Mesenchymal stem cell (in vitro differentiated cells and primary cell): ENCODE results near the gene ATP2C1.

Source experiments
- DNase-seq: peaks from one replicate; pipeline ENCODE4 v3.0.0-alpha.2; 2013
- H2AFZ ChIP-seq: one replicate; pipeline ENCODE4 v1.6.1; 2013; ENCODE audit warnings: low read depth, mild to moderate bottlenecking, control low read depth, inconsistent platforms, low read length, moderate library complexity
- H2AK5ac ChIP-seq: 2 replicates; pipeline ENCODE4 v1.6.1; 2013; ENCODE audit warnings: low read length, moderate library complexity, mild to moderate bottlenecking, inconsistent platforms; ENCODE audit not compliant: severe bottlenecking
- H2BK120ac ChIP-seq: one replicate; pipeline ENCODE4 v1.6.1; 2013; ENCODE audit warnings: low read depth, mild to moderate bottlenecking, inconsistent platforms, low read length, moderate library complexity
- H2BK12ac ChIP-seq, 2 experiments: one replicate each; pipeline ENCODE4 v1.6.1; 2013; ENCODE audit warnings: inconsistent platforms in 2 of 2, low read length in 2 of 2, mild to moderate bottlenecking in 2 of 2, moderate library complexity in 2 of 2, control low read depth in 1 of 2
- H2BK15ac ChIP-seq: one replicate; pipeline ENCODE4 v1.6.1; 2013; ENCODE audit warnings: mild to moderate bottlenecking, low read depth, inconsistent platforms; ENCODE audit not compliant: poor library complexity, severe bottlenecking
- H2BK5ac ChIP-seq: 2 replicates; pipeline ENCODE4 v1.6.1; 2013; ENCODE audit warnings: low read depth, mild to moderate bottlenecking, low read length, control low read depth, inconsistent platforms; ENCODE audit not compliant: poor library complexity, severe bottlenecking
- H3K14ac ChIP-seq, 2 experiments: one replicate each; pipeline ENCODE4 v1.6.1; 2013; ENCODE audit warnings: inconsistent platforms in 2 of 2, low read length in 2 of 2, control low read depth in 1 of 2, mild to moderate bottlenecking in 1 of 2, moderate library complexity in 1 of 2
- H3K18ac ChIP-seq, 2 experiments: one replicate each; pipeline ENCODE4 v1.6.1; 2013; ENCODE audit warnings: inconsistent platforms in 2 of 2, low read length in 2 of 2, control low read depth in 1 of 2, low read depth in 1 of 2, mild to moderate bottlenecking in 1 of 2
- H3K23ac ChIP-seq, 2 experiments: one replicate each; pipeline ENCODE4 v1.6.1; 2013; ENCODE audit warnings: inconsistent platforms in 2 of 2, low read length in 2 of 2, mild to moderate bottlenecking in 2 of 2, moderate library complexity in 2 of 2, control low read depth in 1 of 2
- H3K27ac ChIP-seq: 2 replicates; pipeline ENCODE4 v1.5.1; 2013; ENCODE audit warnings: mild to moderate bottlenecking, moderate library complexity, low read length, control low read depth, inconsistent platforms; ENCODE audit not compliant: poor library complexity, severe bottlenecking
- H3K27me3 ChIP-seq, 2 experiments: 2 replicates each; pipeline versions ENCODE4 v1.6.1 to v1.7.0; 2013; ENCODE audit warnings: low read length in 2 of 2, mild to moderate bottlenecking in 2 of 2, moderate library complexity in 2 of 2, control low read depth in 1 of 2, inconsistent platforms in 1 of 2; ENCODE audit not compliant: control insufficient read depth in 1 of 2, insufficient read depth in 1 of 2
- H3K36me3 ChIP-seq, 2 experiments: 2 replicates each; pipeline versions ENCODE4 v1.6.1 to v1.7.0; 2013; ENCODE audit warnings: low read length in 2 of 2, control low read depth in 1 of 2, inconsistent platforms in 1 of 2, low read depth in 1 of 2, mild to moderate bottlenecking in 1 of 2; ENCODE audit not compliant: insufficient read depth in 2 of 2, control insufficient read depth in 1 of 2
- H3K4ac ChIP-seq, 2 experiments: one replicate each; pipeline ENCODE4 v1.6.1; 2013; ENCODE audit warnings: inconsistent platforms in 2 of 2, low read length in 2 of 2, mild to moderate bottlenecking in 2 of 2, moderate library complexity in 2 of 2, control low read depth in 1 of 2, low read depth in 1 of 2
- H3K4me1 ChIP-seq: 2 replicates; pipeline ENCODE4 v1.6.1; 2013; ENCODE audit warnings: low read depth, low read length, control low read depth; ENCODE audit not compliant: control insufficient read depth, insufficient read depth
- H3K4me2 ChIP-seq: 2 replicates; pipeline ENCODE4 v1.6.1; 2013; ENCODE audit warnings: low read length, mild to moderate bottlenecking, inconsistent platforms; ENCODE audit not compliant: poor library complexity, severe bottlenecking
- H3K4me3 ChIP-seq, 2 experiments: 2 replicates each; pipeline versions ENCODE4 v1.5.1 to v1.7.0; 2013; ENCODE audit warnings: low read length in 2 of 2, mild to moderate bottlenecking in 2 of 2, control low read depth in 1 of 2, low read depth in 1 of 2; ENCODE audit not compliant: insufficient read depth in 1 of 2
- H3K79me1 ChIP-seq: replicated peaks from 2 replicates; pipeline ENCODE4 v1.6.1; 2013; ENCODE audit warnings: mild to moderate bottlenecking, control low read depth, low read length, inconsistent platforms; ENCODE audit not compliant: poor library complexity, severe bottlenecking
- H3K9ac ChIP-seq: 2 replicates; pipeline ENCODE4 v1.7.0; 2013; ENCODE audit warnings: mild to moderate bottlenecking, low read length, moderate library complexity
- H3K9me3 ChIP-seq: 2 replicates; pipeline ENCODE4 v1.7.0; 2013; ENCODE audit warnings: mild to moderate bottlenecking, low read length; ENCODE audit not compliant: control insufficient read depth
- H4K8ac ChIP-seq: one replicate; pipeline ENCODE4 v1.6.1; 2013; ENCODE audit warnings: inconsistent platforms, mild to moderate bottlenecking, low read length, moderate library complexity
- H4K91ac ChIP-seq: one replicate; pipeline ENCODE4 v1.6.1; 2013; ENCODE audit warnings: mild to moderate bottlenecking, low read length, inconsistent platforms
- WGBS: methylation state at CpG from one replicate; pipeline ENCODE4 v1.1.7; 2013; ENCODE audit warnings: mixed read lengths; 5-methylcytosine and 5-hydroxymethylcytosine counted together

ATP2C1 gene

GRCh38 chr3:130894986-130895280 lies 1.0 kb downstream of the ATP2C1 start:
- Histone ChIP-seq H3K9ac (peak overlapping the region; percentile 98), H2AFZ (no peak overlapping the region), H3K23ac (no peak overlapping the region), H2BK5ac (no peak overlapping the region), H3K36me3 (no peaks in the 10 kb centered on the region), H4K8ac (no peak overlapping the region), H2BK120ac (no peak overlapping the region), H3K4me3 (peak overlapping the region in 1 of 2 experiments; percentile 89), H2BK12ac (no peak overlapping the region), H4K91ac (no peak overlapping the region), H3K18ac (no peak overlapping the region), H3K14ac (no peak overlapping the region), H3K9me3 (no peaks in the 10 kb centered on the region), H2BK15ac (no peak overlapping the region), H3K4me2 (peak overlapping the region; percentile 71), H3K4ac (no peak overlapping the region), H3K27me3 (no peaks in the 10 kb centered on the region), H3K79me1 (peaks cover 1% of the 10 kb centered on the region), H3K4me1 (no peaks in the 10 kb centered on the region), H3K27ac (no peak overlapping the region), H2AK5ac (no peak overlapping the region)
- 0% methylated on average over 2 of the region's 4 CpGs for WGBS
- DNase-seq = no peak

- Histone ChIP-seq H3K23ac (no peak overlapping the region), H3K4me2 (peak overlapping the region; percentile 71), H3K9ac (peak overlapping the region; percentile 98), H3K9me3 (no peaks in the 10 kb centered on the region), H3K4ac (no peak overlapping the region), H4K91ac (no peak overlapping the region), H3K27me3 (no peaks in the 10 kb centered on the region), H4K8ac (no peak overlapping the region), H2AFZ (no peak overlapping the region), H3K18ac (no peak overlapping the region), H3K4me3 (peak overlapping the region in 1 of 2 experiments; percentile 89), H2BK120ac (no peak overlapping the region), H3K79me1 (peaks cover 1% of the 10 kb centered on the region), H2AK5ac (no peak overlapping the region), H3K4me1 (no peaks in the 10 kb centered on the region), H2BK12ac (no peak overlapping the region), H3K27ac (no peak overlapping the region), H2BK5ac (no peak overlapping the region), H3K36me3 (no peaks in the 10 kb centered on the region), H3K14ac (no peak overlapping the region), H2BK15ac (no peak overlapping the region)
- WGBS = 70% methylated on average over 2 of the region's 5 CpGs
- DNase-seq = no peak
Observed at GRCh38 chr3:130895690-130896488, 2.0 kb downstream of the ATP2C1 start.

DNA sequence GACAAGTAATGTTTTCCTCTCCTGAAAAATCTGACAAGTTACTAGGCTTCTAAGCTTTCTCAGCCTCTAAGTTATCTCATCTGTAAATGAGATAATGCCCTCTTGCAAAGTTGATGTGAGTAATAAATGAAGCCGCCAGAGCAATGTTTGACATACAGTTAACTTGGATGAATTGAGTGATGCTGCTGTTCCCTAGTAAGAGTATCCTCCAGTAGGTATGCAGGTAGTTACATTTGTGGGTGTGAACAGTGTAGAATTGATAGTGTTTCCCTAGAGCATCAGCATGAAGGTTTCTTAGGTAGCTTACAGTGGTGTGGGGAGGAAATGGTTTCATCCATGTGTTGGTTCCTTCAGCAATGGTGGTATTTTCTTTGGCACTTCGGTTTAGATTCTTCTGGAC lies 3.4 kb downstream of the ATP2C1 start:
- no peak for DNase-seq
- Histone ChIP-seq H2AK5ac (no peak overlapping the region), H2BK15ac (no peak overlapping the region), H3K4me2 (no peak overlapping the region), H3K4ac (peak overlapping the region in 1 of 2 experiments; percentile 67), H2BK5ac (no peak overlapping the region), H3K9ac (no peak overlapping the region), H3K9me3 (no peaks in the 10 kb centered on the region), H3K4me1 (no peaks in the 10 kb centered on the region), H3K14ac (no peak overlapping the region), H3K79me1 (peaks cover 3% of the 10 kb centered on the region), H4K8ac (no peak overlapping the region), H3K27ac (no peak overlapping the region), H3K27me3 (no peaks in the 10 kb centered on the region), H3K23ac (no peak overlapping the region), H2BK12ac (no peak overlapping the region), H2AFZ (no peak overlapping the region), H3K4me3 (no peak overlapping the region), H3K18ac (no peak overlapping the region), H2BK120ac (no peak overlapping the region), H4K91ac (no peak overlapping the region), H3K36me3 (no peaks in the 10 kb centered on the region)
- WGBS = 91% methylated on average over 2 of the region's 2 CpGs

- H3K9me3 ChIP-seq = no peaks in the 10 kb centered on the region
- H2BK15ac ChIP-seq = no peak overlapping the region
- H2AFZ ChIP-seq = no peak overlapping the region
- no peak overlapping the region for H3K14ac ChIP-seq
- no peak overlapping the region for H4K91ac ChIP-seq
- no peak overlapping the region for H2BK12ac ChIP-seq
- H3K4me1 ChIP-seq = no peaks in the 10 kb centered on the region
- no peak overlapping the region for H4K8ac ChIP-seq
- H3K36me3 ChIP-seq = no peaks in the 10 kb centered on the region
- H2AK5ac ChIP-seq = no peak overlapping the region
- no peak for DNase-seq
- H3K27ac ChIP-seq = peak overlapping the region; percentile 15
- H3K4me2 ChIP-seq = no peak overlapping the region
- no peak overlapping the region for H3K18ac ChIP-seq
- no peak overlapping the region for H3K23ac ChIP-seq
- H3K9ac ChIP-seq = no peak overlapping the region
- H3K79me1 ChIP-seq = peaks cover 1% of the 10 kb centered on the region
- no peak overlapping the region for H2BK5ac ChIP-seq
- no peak overlapping the region for H3K4ac ChIP-seq
- no peak overlapping the region for H3K4me3 ChIP-seq
- H3K27me3 ChIP-seq = no peaks in the 10 kb centered on the region
- no peak overlapping the region for H2BK120ac ChIP-seq
Observed at GRCh38 chr3:130900959-130901358, 7.1 kb downstream of the ATP2C1 start.
